ENCODE measurements around the gene PLEKHD1. TPM values are rescaled to one million over a fixed set of nuclear protein-coding genes. Genes with fewer than 3 reads are reported as not detected.

The PLEKHD1 gene
- total RNA-seq, 1 donor from 2014 or later, result not detected

- Histone ChIP-seq H3K9ac (no peak overlapping the region), H3K4me2 (no peak overlapping the region)
- TF ChIP-seq CTCF (IDR thresholded peaks at IDR 0.05) (no peak), EZH2phosphoT487 (IDR thresholded peaks at IDR 0.05) (no peak), EZH2 (IDR thresholded peaks at IDR 0.05) (no peak)
Measured at GRCh38 chr14:69464379-69464778, 20.1 kb upstream of the PLEKHD1 start.

GRCh38 chr14:69464829-69465228, 19.7 kb upstream of the PLEKHD1 start:
- no peaks in the 10 kb centered on the region for H3K36me3 Mint-ChIP-seq
- Histone ChIP-seq H3K4me1 (no peaks in the 10 kb centered on the region), H3F3A (ENCODE audit: low read depth) (no peaks in the 10 kb centered on the region), H3K79me2 (ENCODE audit: low read depth) (no peaks in the 10 kb centered on the region), H3K9ac (no peak overlapping the region), H3K27ac (no peak overlapping the region), H3K4me2 (no peak overlapping the region), H2AFZ (replicated peaks) (no peak overlapping the region), H3K27me3 (no peaks in the 10 kb centered on the region), H3K4me3 (no peak overlapping the region), H3K9me3 (ENCODE audit: low read depth) (no peaks in the 10 kb centered on the region), H3K36me3 (no peaks in the 10 kb centered on the region), H4K20me1 (ENCODE audit: low read depth) (peaks cover 4% of the 10 kb centered on the region)
- no peak overlapping the region for H3K4me3 Mint-ChIP-seq
- H3K27ac Mint-ChIP-seq, result no peak overlapping the region
- TF ChIP-seq EZH2phosphoT487 (IDR thresholded peaks at IDR 0.05) (no peak), CTCF (IDR thresholded peaks at IDR 0.05) (no peak), EZH2 (IDR thresholded peaks at IDR 0.05) (no peak)
- no peak for DNase-seq (ENCODE audit: low spot score)
- no peaks in the 10 kb centered on the region for H3K9me3 Mint-ChIP-seq
- no peaks in the 10 kb centered on the region for H3K27me3 Mint-ChIP-seq (ENCODE audit: insufficient read depth, low read depth)
- H3K4me1 Mint-ChIP-seq, result no peaks in the 10 kb centered on the region

More at GRCh38 chr14:69464379-69464778, 20.1 kb upstream of the PLEKHD1 start:
- no peaks in the 10 kb centered on the region for H3K27me3 ChIP-seq
- Mint-ChIP-seq H3K4me3 (no peak overlapping the region), H3K27me3 (ENCODE audit: insufficient read depth, low read depth) (no peaks in the 10 kb centered on the region), H3K9me3 (no peaks in the 10 kb centered on the region), H3K4me1 (no peaks in the 10 kb centered on the region), H3K36me3 (no peaks in the 10 kb centered on the region), H3K27ac (no peak overlapping the region)
- no peak for DNase-seq (ENCODE audit: low spot score)
- H3K9me3 ChIP-seq (ENCODE audit: low read depth), result no peaks in the 10 kb centered on the region
- H3K79me2 ChIP-seq (ENCODE audit: low read depth), result no peaks in the 10 kb centered on the region
- no peaks in the 10 kb centered on the region for H3F3A ChIP-seq (ENCODE audit: low read depth)
- no peaks in the 10 kb centered on the region for H3K4me1 ChIP-seq
- no peak overlapping the region for H2AFZ ChIP-seq (replicated peaks)
- peaks cover 4% of the 10 kb centered on the region for H4K20me1 ChIP-seq (ENCODE audit: low read depth)
- no peaks in the 10 kb centered on the region for H3K36me3 ChIP-seq
- H3K27ac ChIP-seq, result no peak overlapping the region
- H3K4me3 ChIP-seq, result no peak overlapping the region

DNA sequence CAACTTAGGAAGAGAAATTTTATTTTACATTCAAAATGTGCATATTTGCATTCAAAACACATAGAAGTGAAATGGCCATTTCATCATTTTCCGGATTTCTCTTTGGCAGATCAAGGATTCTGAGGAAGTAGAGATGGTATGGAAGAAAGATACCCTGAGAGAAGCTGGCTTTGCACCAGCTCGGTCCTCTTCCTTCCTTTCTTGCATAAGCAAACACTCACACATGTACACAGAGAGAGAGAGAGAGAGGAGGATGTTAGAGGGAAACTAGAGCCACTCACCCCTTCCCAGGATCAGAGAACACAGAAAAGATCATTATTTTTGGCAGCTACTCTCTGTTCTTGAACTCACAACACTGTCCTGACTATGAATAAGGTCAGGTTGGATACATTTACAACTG, 15.6 kb upstream of the PLEKHD1 start:
- Histone ChIP-seq H3K79me2 (ENCODE audit: low read depth) (no peaks in the 10 kb centered on the region), H2AFZ (replicated peaks) (no peak overlapping the region), H3K4me1 (no peaks in the 10 kb centered on the region), H3K27me3 (no peaks in the 10 kb centered on the region), H3K9me3 (ENCODE audit: low read depth) (no peaks in the 10 kb centered on the region), H3K9ac (no peak overlapping the region), H3K4me3 (no peak overlapping the region), H3K4me2 (no peak overlapping the region), H3K27ac (no peak overlapping the region), H3K36me3 (no peaks in the 10 kb centered on the region), H3F3A (ENCODE audit: low read depth) (no peaks in the 10 kb centered on the region), H4K20me1 (ENCODE audit: low read depth) (no peaks in the 10 kb centered on the region)
- DNase-seq (ENCODE audit: low spot score), result no peak
- no peak overlapping the region for H3K27ac Mint-ChIP-seq
- no peaks in the 10 kb centered on the region for H3K9me3 Mint-ChIP-seq
- no peaks in the 10 kb centered on the region for H3K27me3 Mint-ChIP-seq (ENCODE audit: insufficient read depth, low read depth)
- no peak for TF ChIP-seq CTCF (IDR thresholded peaks at IDR 0.05)
- no peak for TF ChIP-seq EZH2 (IDR thresholded peaks at IDR 0.05)
- no peak for TF ChIP-seq EZH2phosphoT487 (IDR thresholded peaks at IDR 0.05)
- no peaks in the 10 kb centered on the region for H3K36me3 Mint-ChIP-seq
- no peak overlapping the region for H3K4me3 Mint-ChIP-seq
- no peaks in the 10 kb centered on the region for H3K4me1 Mint-ChIP-seq

All from neural progenitor cell (in vitro differentiated cells).